Activated CD4-positive, alpha-beta T cell treated with anti-CD3 and anti-CD28 coated beads, Interleukin-2, amount 50 U/mL, for 4 hours (primary cell): Measurements from ENCODE around the gene UGGT2.
"Not testable (repeated sequence)": the region's sequence is repeated elsewhere in the genome, so short reads cannot be mapped to it uniquely, and the experiment has no call there.

Source experiments
- DNase-seq, 2 experiments: peaks; one replicate each; pipeline ENCODE4 v3.0.0-alpha.2; 2020

UGGT2 gene

GRCh38 chr13:95793018-95793555 lies 260.1 kb downstream of the UGGT2 start:
- no peak for DNase-seq

DNA sequence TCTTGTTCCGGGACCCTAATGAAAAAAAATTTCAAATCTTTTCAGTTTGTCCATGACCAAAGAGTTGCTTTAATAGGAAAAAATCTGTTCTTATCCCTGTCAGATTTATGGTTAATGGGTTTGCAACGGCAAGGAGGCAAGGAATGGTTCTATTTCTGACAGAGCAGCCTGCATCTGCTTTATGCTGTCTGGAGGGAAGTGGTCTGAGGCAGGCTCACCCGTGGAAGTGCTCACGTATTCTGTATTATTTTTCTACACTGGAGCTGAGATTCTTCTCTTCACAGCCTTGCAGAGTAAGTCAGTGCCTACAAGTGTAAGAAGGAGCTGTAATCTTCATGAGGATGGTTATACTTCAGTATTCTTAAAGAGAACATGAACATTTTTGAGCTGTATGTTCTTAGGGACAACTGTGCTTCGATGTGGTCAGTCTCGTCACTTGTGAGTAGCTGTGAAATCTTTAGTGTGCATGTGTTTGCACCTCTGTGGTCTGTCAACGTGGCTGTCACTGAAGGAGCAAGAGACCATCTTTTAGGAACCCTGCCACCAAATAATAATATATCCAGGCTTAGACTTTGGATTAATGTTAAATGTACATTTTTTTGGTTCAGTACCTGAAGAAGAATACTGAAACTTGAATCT lies 262.0 kb downstream of the UGGT2 start:
- no peak for DNase-seq

- DNase-seq, result not testable (repeated sequence)
Measured at GRCh38 chr13:95789315-95789714, 263.9 kb downstream of the UGGT2 start.

DNA sequence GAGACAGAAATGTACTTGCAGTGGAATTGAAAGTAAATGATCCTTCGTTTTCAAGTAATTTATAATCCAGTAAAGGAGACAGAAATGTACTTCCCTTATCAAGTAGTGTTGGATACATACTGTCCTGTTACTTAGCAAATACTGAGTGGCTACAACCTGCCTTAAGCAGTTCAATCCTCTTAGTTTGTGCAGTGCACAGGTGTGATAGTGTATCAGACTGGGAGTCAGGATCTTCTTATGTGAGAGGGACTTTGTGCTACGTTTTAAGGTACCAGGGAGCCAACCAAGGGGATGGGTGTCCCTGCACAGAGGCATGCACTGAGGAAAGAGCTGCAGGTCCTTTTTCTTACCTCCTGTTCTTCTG lies 265.1 kb downstream of the UGGT2 start:
- no peak for DNase-seq

- no peak for DNase-seq
Measured at GRCh38 chr13:95787356-95788099, 265.7 kb downstream of the UGGT2 start.

DNA sequence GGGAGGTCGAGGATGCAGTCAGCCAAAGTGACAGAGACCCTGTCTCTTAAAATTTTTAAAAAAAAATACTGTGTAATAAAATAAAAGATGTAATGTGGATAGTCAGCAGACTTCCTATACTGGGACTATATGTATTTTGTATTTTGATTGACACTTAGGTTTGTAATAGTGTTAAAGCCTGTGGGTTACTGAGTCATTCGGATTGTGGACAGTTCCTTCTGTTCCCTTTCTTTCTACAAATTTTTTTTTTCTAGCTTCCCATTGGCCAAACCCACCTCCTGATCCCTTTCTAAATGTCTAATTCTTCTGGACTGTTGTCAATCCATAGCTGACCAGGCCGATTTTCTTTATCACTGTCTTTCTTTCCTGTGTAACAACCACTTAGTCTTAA lies 268.3 kb downstream of the UGGT2 start:
- DNase-seq, result no peak

DNA sequence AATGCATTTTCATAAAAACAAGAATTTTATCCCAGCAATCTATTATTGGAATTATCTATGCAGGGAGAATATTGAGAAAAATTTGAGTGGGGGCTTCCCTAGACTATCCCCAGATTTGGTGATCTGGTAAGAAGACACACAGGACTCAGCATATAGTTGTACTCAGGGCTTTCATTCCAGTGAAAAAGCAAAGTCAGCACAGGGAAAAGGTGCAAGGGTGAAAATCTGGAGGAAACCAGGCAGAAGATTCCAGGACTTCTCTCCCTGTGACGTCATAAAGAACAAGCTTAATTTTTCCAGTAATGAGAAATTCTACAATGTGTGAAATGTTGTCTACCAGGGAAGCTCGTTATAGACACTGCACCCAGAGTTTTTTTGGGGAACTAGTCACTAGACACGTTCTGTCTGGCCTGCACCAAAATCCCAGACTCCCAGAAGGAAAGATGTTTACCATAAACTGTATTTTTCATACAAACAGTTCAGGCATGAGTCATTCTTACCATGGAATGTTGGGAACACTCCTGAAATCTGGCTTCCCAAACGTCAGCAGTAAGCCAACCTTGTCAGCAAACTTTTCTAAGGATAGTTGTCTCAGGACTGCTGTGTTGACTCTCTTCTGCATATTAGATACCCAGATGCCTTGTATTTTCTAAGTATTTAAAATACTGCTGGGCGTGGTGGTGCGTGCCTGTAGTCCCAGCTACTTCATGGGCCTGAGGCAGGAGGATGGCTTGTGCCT lies 268.9 kb downstream of the UGGT2 start:
- no peak for DNase-seq

DNA sequence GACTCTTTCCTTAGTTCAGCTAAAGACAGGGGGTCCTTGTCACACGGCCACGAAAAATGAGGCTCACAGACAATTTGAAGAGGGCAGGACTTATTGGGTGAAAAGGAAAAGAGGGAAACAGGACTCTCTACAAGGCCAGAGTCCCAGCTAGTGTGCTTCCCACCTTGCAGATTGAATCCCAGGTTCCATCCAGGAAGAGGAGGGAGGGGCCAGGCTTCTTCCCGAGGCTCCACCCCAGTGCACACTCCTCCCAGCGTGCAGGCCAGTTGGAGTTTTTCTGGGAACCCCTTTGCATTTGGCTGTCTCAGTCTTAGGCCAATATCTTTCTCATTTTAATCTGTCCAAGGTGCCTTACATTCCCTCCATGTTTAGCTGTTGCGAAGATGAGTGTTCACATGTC lies 269.5 kb downstream of the UGGT2 start:
- no peak for DNase-seq

- DNase-seq, result not testable (repeated sequence)
Measured at GRCh38 chr13:95781940-95782339, 271.3 kb downstream of the UGGT2 start.

GRCh38 chr13:95781016-95781415 lies 272.2 kb downstream of the UGGT2 start:
- no peak for DNase-seq

- no peak for DNase-seq
Measured at GRCh38 chr13:95779522-95779921, 273.7 kb downstream of the UGGT2 start.

- no peak for DNase-seq
Measured at GRCh38 chr13:95771905-95772304, 281.3 kb downstream of the UGGT2 start.

GRCh38 chr13:95763601-95764000 lies 289.6 kb downstream of the UGGT2 start:
- no peak for DNase-seq

GRCh38 chr13:95762626-95763025 lies 290.6 kb downstream of the UGGT2 start:
- not testable (repeated sequence) for DNase-seq

GRCh38 chr13:95756072-95756471 lies 297.1 kb downstream of the UGGT2 start:
- no peak for DNase-seq

GRCh38 chr13:95754069-95754468 lies 299.1 kb downstream of the UGGT2 start:
- no peak for DNase-seq

DNA sequence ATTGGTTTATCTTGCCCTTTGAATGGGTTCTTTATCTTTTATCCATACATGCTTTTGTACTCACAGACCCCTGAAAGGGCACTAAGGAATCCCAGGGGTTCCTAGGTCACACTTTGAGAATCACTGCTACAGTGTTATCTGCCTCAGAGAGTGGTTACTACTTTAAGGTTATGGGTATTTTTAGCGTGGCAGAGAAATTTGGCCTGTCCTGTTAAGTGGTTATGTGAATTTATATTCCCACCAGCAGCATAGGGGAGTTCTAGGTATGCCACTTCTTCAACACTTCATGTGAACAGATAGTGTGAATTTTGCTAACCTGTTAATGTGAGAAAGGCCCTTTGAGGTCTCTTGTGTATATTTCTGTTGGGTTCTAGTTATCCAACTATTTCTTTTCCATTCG lies 300.5 kb downstream of the UGGT2 start:
- no peak for DNase-seq
